ENCODE data around the gene DPEP1. TPM values are rescaled to one million over a fixed set of nuclear protein-coding genes. Genes with fewer than 3 reads are reported as not detected.
A peak's percentile ranks its signal among the peaks of the same experiment; 100 is the strongest.

Gene DPEP1
- total RNA-seq, 4 donors from 2014 or later, result 1.1 TPM; not detected in 3

GRCh38 chr16:89579351-89579750 is 34.1 kb upstream of the DPEP1 start:
- no peak for TF ChIP-seq CTCF (IDR thresholded peaks at IDR 0.05)
- ATAC-seq (ENCODE audit: low FRiP score) (no peak), DNase-seq (ENCODE audit: low spot score) (no peak)

- no peak for TF ChIP-seq CTCF (IDR thresholded peaks at IDR 0.05)
- DNase-seq (ENCODE audit: low spot score), result no peak
- peak; percentile 83 for ATAC-seq (ENCODE audit: low FRiP score)
Measured at GRCh38 chr16:89581045-89581695, 32.3 kb upstream of the DPEP1 start.

GRCh38 chr16:89581861-89582563 is 31.4 kb upstream of the DPEP1 start:
- ATAC-seq (ENCODE audit: low FRiP score), result peak; percentile 29

GRCh38 chr16:89582614-89583196 is 30.7 kb upstream of the DPEP1 start:
- no peak for TF ChIP-seq CTCF (IDR thresholded peaks at IDR 0.05)
- no peak for DNase-seq (ENCODE audit: low spot score)
- no peak for ATAC-seq (ENCODE audit: low FRiP score)

More at GRCh38 chr16:89581861-89582563, 31.4 kb upstream of the DPEP1 start:
- DNase-seq (ENCODE audit: low spot score), result no peak
- TF ChIP-seq CTCF (IDR thresholded peaks at IDR 0.05), result no peak

GRCh38 chr16:89583197-89583894 is 30.1 kb upstream of the DPEP1 start:
- no peak for TF ChIP-seq CTCF (IDR thresholded peaks at IDR 0.05)
- DNase-seq (ENCODE audit: low spot score), result no peak
- ATAC-seq (ENCODE audit: low FRiP score), result no peak

- no peak for TF ChIP-seq CTCF (IDR thresholded peaks at IDR 0.05)
- ATAC-seq (ENCODE audit: low FRiP score), result no peak
- DNase-seq (ENCODE audit: low spot score), result no peak
Measured at GRCh38 chr16:89583895-89584644, 29.4 kb upstream of the DPEP1 start.
